Common myeloid progenitor, CD34-positive (primary cell): Measurements from ENCODE around the gene SLC27A2.
"Not testable (repeated sequence)": the region's sequence is repeated elsewhere in the genome, so short reads cannot be mapped to it uniquely, and the experiment has no call there.

Source experiments
- CTCF ChIA-PET: fragments of 350-600 bp; sonication (Branson Sonifier 250); formaldehyde crosslinking; loops from one replicate; lab custom pipeline; 2021; ENCODE audit warnings: antibody characterized with exemption; lab: Charles Lee
- POLR2A ChIA-PET: fragments of 350-600 bp; sonication (Branson Sonifier 250); formaldehyde crosslinking; loops from one replicate; lab custom pipeline; 2021; ENCODE audit warnings: antibody characterized with exemption; lab: Charles Lee
- DNase-seq, 3 donors: peaks; one replicate each; pipeline versions ENCODE4 v3.0.0 to v3.0.0-alpha.2; 2013
- H3K27ac ChIP-seq, 2 experiments: 1 replicate in 1 of 2; 2 replicates in 1 of 2; pipeline ENCODE4 v1.7.0; 2013; ENCODE audit warnings: inconsistent platforms in 2 of 2, low read length in 2 of 2, mild to moderate bottlenecking in 2 of 2, low read depth in 1 of 2, moderate library complexity in 1 of 2; ENCODE audit not compliant: severe bottlenecking in 2 of 2, insufficient read depth in 1 of 2, poor library complexity in 1 of 2
- H3K27me3 ChIP-seq, 5 experiments: replicated peaks in 2 of 5; 1 replicate in 3 of 5; 2 replicates in 2 of 5; pipeline versions ENCODE4 v1.6.1 to v1.7.0; 2013; ENCODE audit warnings: low read length in 4 of 5, mild to moderate bottlenecking in 2 of 5, moderate library complexity in 2 of 5, inconsistent platforms in 1 of 5; ENCODE audit not compliant: insufficient read depth in 5 of 5, control insufficient read depth in 4 of 5
- H3K36me3 ChIP-seq, 4 experiments: 1 replicate in 2 of 4; 2 replicates in 2 of 4; pipeline versions ENCODE4 v1.6.1 to v1.7.0; 2013; ENCODE audit warnings: low read length in 3 of 4, control low read depth in 1 of 4, mild to moderate bottlenecking in 1 of 4; ENCODE audit not compliant: control insufficient read depth in 4 of 4, insufficient read depth in 4 of 4
- H3K4me1 ChIP-seq, 4 experiments: 1 replicate in 3 of 4; 2 replicates in 1 of 4; pipeline versions ENCODE4 v1.6.1 to v1.7.1; 2013; ENCODE audit warnings: low read length in 3 of 4, mild to moderate bottlenecking in 3 of 4, control low read depth in 1 of 4, inconsistent platforms in 1 of 4, moderate library complexity in 1 of 4; ENCODE audit not compliant: control insufficient read depth in 4 of 4, insufficient read depth in 4 of 4; ENCODE audit errors: control extremely low read depth in 1 of 4
- H3K4me3 ChIP-seq, 7 experiments: 1 replicate in 4 of 7; 2 replicates in 3 of 7; pipeline versions ENCODE4 v1.5.1 to v1.7.0; 2013; ENCODE audit warnings: mild to moderate bottlenecking in 7 of 7, low read length in 6 of 7, moderate library complexity in 6 of 7, inconsistent platforms in 2 of 7, low read depth in 2 of 7, control low read depth in 1 of 7; ENCODE audit not compliant: insufficient read depth in 4 of 7, control insufficient read depth in 1 of 7; ENCODE audit errors: extremely low read depth in 1 of 7
- H3K9me3 ChIP-seq, 5 experiments: 1 replicate in 4 of 5; 2 replicates in 1 of 5; pipeline versions ENCODE4 v1.6.1 to v1.7.1; 2013; ENCODE audit warnings: low read length in 4 of 5, mild to moderate bottlenecking in 2 of 5, inconsistent platforms in 1 of 5, low read depth in 1 of 5, moderate library complexity in 1 of 5; ENCODE audit not compliant: control insufficient read depth in 4 of 5, insufficient read depth in 2 of 5; ENCODE audit errors: control extremely low read depth in 1 of 5
- WGBS: methylation state at CpG from one replicate; pipeline ENCODE4 v1.1.5; 2013; ENCODE audit not compliant: insufficient coverage; 5-methylcytosine and 5-hydroxymethylcytosine counted together

SLC27A2 gene

GRCh38 chr15:50187997-50188396 is 6.0 kb downstream of the SLC27A2 start:
- WGBS: 100% methylated on average over 2 of the region's 2 CpGs
- Histone ChIP-seq H3K4me3 (no peak overlapping the region), H3K27me3 (no peaks in the 10 kb centered on the region), H3K4me1 (peaks cover 5 to 17% (median 11%) of the 10 kb centered on the region in 4 experiments), H3K27ac (no peak overlapping the region), H3K9me3 (no peaks in the 10 kb centered on the region), H3K36me3 (peaks cover 2 to 17% (median 5%) of the 10 kb centered on the region in 4 experiments)
- POLR2A ChIA-PET: no interaction called here
- DNase-seq: no peak
- CTCF ChIA-PET: interaction anchor here (1.4 to 2.7 kb wide), 3 partner anchors 15 to 128 kb away, joined by 3 to 9 read pairs (median 4); no protein-coding TSS in a partner anchor

GRCh38 chr15:50188793-50189192 is 6.8 kb downstream of the SLC27A2 start:
- 94% methylated on average over 4 of the region's 5 CpGs for WGBS
- CTCF ChIA-PET: interaction anchor here (0.8 to 2.7 kb wide), 3 partner anchors 10 to 127 kb away, joined by 3 to 9 read pairs (median 4); no protein-coding TSS in a partner anchor
- H3K36me3 ChIP-seq: peaks cover 2 to 17% (median 5%) of the 10 kb centered on the region in 4 experiments
- DNase-seq, POLR2A ChIA-PET, H3K9me3 ChIP-seq, H3K27ac ChIP-seq, H3K27me3 ChIP-seq, H3K4me3 ChIP-seq, H3K4me1 ChIP-seq: not testable (repeated sequence)

- CTCF ChIA-PET: interaction anchor here (0.8 kb wide), 1 partner anchor 9 kb away, joined by 3 read pairs; no protein-coding TSS in a partner anchor
- POLR2A ChIA-PET: no interaction called here
Measured at GRCh38 chr15:50189633-50190032, 7.6 kb downstream of the SLC27A2 start.

GRCh38 chr15:50190166-50190570 is 8.2 kb downstream of the SLC27A2 start:
- Histone ChIP-seq H3K4me1 (peaks cover 0 to 8% (median 3%) of the 10 kb centered on the region in 4 experiments), H3K27ac (peak overlapping the region in 1 of 2 experiments; percentile 47), H3K4me3 (no peak overlapping the region), H3K27me3 (no peaks in the 10 kb centered on the region), H3K9me3 (no peaks in the 10 kb centered on the region), H3K36me3 (peaks cover 2 to 17% (median 5%) of the 10 kb centered on the region in 4 experiments)
- DNase-seq: peak in 1 of 3 donors; percentile 17
- ChIA-PET CTCF (interaction anchor here (1.8 kb wide), 1 partner anchor 9 kb away, joined by 7 read pairs; the partner anchor contains the start of gene SLC27A2), POLR2A (no interaction called here)

More at GRCh38 chr15:50189633-50190032, 7.6 kb downstream of the SLC27A2 start:
- DNase-seq: peak in 2 of 3 donors; percentile 60 to 75
- Histone ChIP-seq H3K4me3 (no peak overlapping the region), H3K9me3 (no peaks in the 10 kb centered on the region), H3K27me3 (no peaks in the 10 kb centered on the region), H3K27ac (peak overlapping the region in 1 of 2 experiments; percentile 47), H3K36me3 (peaks cover 2 to 17% (median 5%) of the 10 kb centered on the region in 4 experiments), H3K4me1 (peaks cover 0 to 8% (median 3%) of the 10 kb centered on the region in 4 experiments)

GRCh38 chr15:50190723-50191122 is 8.7 kb downstream of the SLC27A2 start:
- H3K4me3 ChIP-seq: no peak overlapping the region
- no peak overlapping the region for H3K27ac ChIP-seq
- 100% methylated on average over 1 of the region's 1 CpG for WGBS
- CTCF ChIA-PET: interaction anchor here (1.8 kb wide), 1 partner anchor 9 kb away, joined by 7 read pairs; the partner anchor contains the start of gene SLC27A2
- H3K27me3 ChIP-seq: no peaks in the 10 kb centered on the region
- POLR2A ChIA-PET: no interaction called here
- peaks cover 0 to 8% (median 3%) of the 10 kb centered on the region in 4 experiments for H3K4me1 ChIP-seq
- DNase-seq: no peak
- no peaks in the 10 kb centered on the region for H3K9me3 ChIP-seq
- H3K36me3 ChIP-seq: peaks cover 2 to 17% (median 5%) of the 10 kb centered on the region in 4 experiments

- WGBS: no CpG with 5 or more reads among the region's 1 CpG
- peaks cover 2 to 17% (median 5%) of the 10 kb centered on the region in 4 experiments for H3K36me3 ChIP-seq
Measured at GRCh38 chr15:50192164-50192563, 10.2 kb downstream of the SLC27A2 start.

GRCh38 chr15:50192926-50193620 is 11.1 kb downstream of the SLC27A2 start:
- Histone ChIP-seq H3K4me1 (peaks cover 0 to 8% (median 3%) of the 10 kb centered on the region in 4 experiments), H3K27ac (no peak overlapping the region), H3K4me3 (no peak overlapping the region), H3K9me3 (no peaks in the 10 kb centered on the region), H3K36me3 (peaks cover 2 to 14% (median 6%) of the 10 kb centered on the region in 4 experiments), H3K27me3 (no peaks in the 10 kb centered on the region)
- ChIA-PET CTCF (interaction anchor here (1.1 kb wide), 1 partner anchor 66 kb away, joined by 3 read pairs; no protein-coding TSS in a partner anchor), POLR2A (no interaction called here)
- no peak for DNase-seq
- 100% methylated on average over 3 of the region's 6 CpGs for WGBS

More at GRCh38 chr15:50192164-50192563, 10.2 kb downstream of the SLC27A2 start:
- no peaks in the 10 kb centered on the region for H3K27me3 ChIP-seq
- no peak for DNase-seq
- no peaks in the 10 kb centered on the region for H3K9me3 ChIP-seq
- no peak overlapping the region for H3K27ac ChIP-seq
- H3K4me1 ChIP-seq: peaks cover 0 to 8% (median 3%) of the 10 kb centered on the region in 4 experiments
- ChIA-PET POLR2A (interaction anchor here (0.6 kb wide), 1 partner anchor 31 kb away, joined by 7 read pairs; no protein-coding TSS in a partner anchor), CTCF (no interaction called here)
- H3K4me3 ChIP-seq: no peak overlapping the region
